Testis (tissue), 3 donors: Measurements from ENCODE around the gene SEC63. TPM values are rescaled to one million over a fixed set of nuclear protein-coding genes. Genes with fewer than 3 reads are reported as not detected.
"Not testable (repeated sequence)": the region's sequence is repeated elsewhere in the genome, so short reads cannot be mapped to it uniquely, and the experiment has no call there.

ENCODE experiments used
- DNase-seq: peaks from one replicate; pipeline ENCODE4 v3.0.0-alpha.2; 2019
- H3K27ac ChIP-seq, 2 donors: fragments of 200-600 bp; sonication (generic); one replicate each; pipeline ENCODE4 v1.5.1; 2019
- H3K27me3 ChIP-seq: fragments of 200-600 bp; sonication (generic); one replicate; pipeline ENCODE4 v1.5.1; 2019
- H3K36me3 ChIP-seq: fragments of 200-600 bp; sonication (generic); one replicate; pipeline ENCODE4 v1.5.1; 2017; ENCODE audit warnings: low read depth; ENCODE audit errors: missing control alignments
- H3K4me1 ChIP-seq: fragments of 200-600 bp; sonication (generic); one replicate; pipeline ENCODE4 v1.5.1; 2019
- H3K4me3 ChIP-seq, 2 donors: fragments of 200-600 bp; sonication (generic); one replicate each; pipeline ENCODE4 v1.5.1; 2017 to 2019
- H3K9me3 ChIP-seq: fragments of 200-600 bp; sonication (generic); one replicate; pipeline ENCODE4 v1.5.1; 2017
- POLR2A ChIP-seq: fragments of 450-650 bp; IDR thresholded peaks from one replicate; pipeline ENCODE4 v1.6.1; 2017; ENCODE audit warnings: antibody characterized with exemption, mild to moderate bottlenecking, moderate library complexity
- WGBS, 2 donors: methylation state at CpG; one replicate each; pipeline ENCODE4 v1.1.5; 2018; 5-methylcytosine and 5-hydroxymethylcytosine counted together
- intact Hi-C: fragments of 100-400 bp; cut with DNase I; formaldehyde crosslinking; loops from one replicate; pipeline ENCODE4 v1.15.1; 2023; ENCODE audit warnings: low total_unique reads
- polyA plus RNA-seq: library from polyadenylated mRNA; stranded (reverse); fragments of 350-450 nt; fragmentation: Illumina TruSeq; extraction: RNeasy Lipid Tissue Mini Kit (QIAGEN cat#74804); gene quantifications from one replicate; pipeline ENCODE4 v1.2.3, GENCODE V29; 2014; ENCODE audit warnings: low read depth, low replicate concordance; ENCODE audit not compliant: insufficient read depth
- total RNA-seq, 2 donors: library from RNA; depleted of rRNA; stranded (reverse); fragments of >200 nt; gene quantifications; one replicate each; pipeline ENCODE4 v1.2.3, GENCODE V29; 2016
- TF ChIP-seq, protein P1 (sequence below), 3 experiments: fragments of 450-650 bp in 2 of 3; fragments of 200-600 bp in 1 of 3; sonication (generic) in 1 of 3; IDR thresholded peaks; one replicate each; pipeline ENCODE4 v1.5.1; 2016 to 2019; ENCODE audit warnings: antibody characterized with exemption in 3 of 3, mild to moderate bottlenecking in 2 of 3, moderate library complexity in 1 of 3

Gene SEC63
- total and polyA plus RNA-seq, 3 donors from 2014 or later: 53.4 to 68.1 (median 64.9) TPM

DNA sequence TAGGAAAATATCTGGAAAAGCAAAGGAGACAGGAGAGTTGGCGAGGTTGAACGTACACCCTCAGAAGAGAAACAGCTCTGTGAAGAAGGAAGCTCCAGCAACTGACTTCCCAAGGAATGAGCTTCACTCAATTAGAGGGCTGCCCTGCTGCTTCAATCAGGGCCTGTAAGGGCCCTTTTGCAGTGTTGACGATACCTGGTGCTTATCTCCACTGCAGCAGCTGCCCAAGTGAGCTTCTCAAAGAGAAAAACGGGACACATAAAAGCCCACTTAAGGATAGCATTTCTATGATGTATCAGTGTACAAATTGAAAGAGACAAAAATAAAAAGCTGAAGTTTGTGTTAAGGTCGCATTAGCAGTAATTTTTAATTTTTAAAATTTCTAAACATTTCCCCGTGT is 16.4 kb downstream of the SEC63 start:
- Histone ChIP-seq H3K4me3 (no peak overlapping the region), H3K9me3 (no peaks in the 10 kb centered on the region), H3K27me3 (no peaks in the 10 kb centered on the region), H3K36me3 (no peaks in the 10 kb centered on the region), H3K27ac (no peak overlapping the region), H3K4me1 (peaks cover 29% of the 10 kb centered on the region)
- TF ChIP-seq, protein P1, sequence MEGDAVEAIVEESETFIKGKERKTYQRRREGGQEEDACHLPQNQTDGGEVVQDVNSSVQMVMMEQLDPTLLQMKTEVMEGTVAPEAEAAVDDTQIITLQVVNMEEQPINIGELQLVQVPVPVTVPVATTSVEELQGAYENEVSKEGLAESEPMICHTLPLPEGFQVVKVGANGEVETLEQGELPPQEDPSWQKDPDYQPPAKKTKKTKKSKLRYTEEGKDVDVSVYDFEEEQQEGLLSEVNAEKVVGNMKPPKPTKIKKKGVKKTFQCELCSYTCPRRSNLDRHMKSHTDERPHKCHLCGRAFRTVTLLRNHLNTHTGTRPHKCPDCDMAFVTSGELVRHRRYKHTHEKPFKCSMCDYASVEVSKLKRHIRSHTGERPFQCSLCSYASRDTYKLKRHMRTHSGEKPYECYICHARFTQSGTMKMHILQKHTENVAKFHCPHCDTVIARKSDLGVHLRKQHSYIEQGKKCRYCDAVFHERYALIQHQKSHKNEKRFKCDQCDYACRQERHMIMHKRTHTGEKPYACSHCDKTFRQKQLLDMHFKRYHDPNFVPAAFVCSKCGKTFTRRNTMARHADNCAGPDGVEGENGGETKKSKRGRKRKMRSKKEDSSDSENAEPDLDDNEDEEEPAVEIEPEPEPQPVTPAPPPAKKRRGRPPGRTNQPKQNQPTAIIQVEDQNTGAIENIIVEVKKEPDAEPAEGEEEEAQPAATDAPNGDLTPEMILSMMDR (IDR thresholded peaks at IDR 0.05): no peak
- TF ChIP-seq POLR2A: no peak
- DNase-seq: no peak
- intact Hi-C loops: no loop called here
- WGBS, 2 donors: 55 to 61% methylated on average over 6 of the region's 6 CpGs

DNA sequence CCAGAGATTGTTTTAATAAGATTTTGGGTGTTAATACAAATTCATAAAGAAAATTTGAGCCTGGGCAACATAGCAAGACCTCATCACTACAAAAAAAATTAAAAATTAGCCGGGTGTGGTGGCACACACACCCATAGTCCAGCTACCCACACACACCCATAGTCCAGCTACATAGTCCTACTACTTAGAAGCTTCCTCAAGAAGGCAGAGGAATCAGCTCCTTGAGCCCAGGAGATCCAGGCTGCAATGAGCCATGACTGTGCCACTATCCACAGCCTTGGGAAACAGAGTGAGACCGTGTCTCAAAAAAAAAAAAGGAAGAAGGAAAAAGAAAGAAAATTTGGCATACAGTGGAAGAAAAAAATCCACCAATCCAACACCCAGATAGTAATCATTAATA is 16.8 kb downstream of the SEC63 start:
- no peak for TF ChIP-seq POLR2A
- TF ChIP-seq, protein P1 (IDR thresholded peaks at IDR 0.05): no peak
- Histone ChIP-seq H3K4me3 (no peak overlapping the region), H3K4me1 (peaks cover 29% of the 10 kb centered on the region), H3K27me3 (no peaks in the 10 kb centered on the region), H3K36me3 (no peaks in the 10 kb centered on the region), H3K27ac (no peak overlapping the region), H3K9me3 (no peaks in the 10 kb centered on the region)
- intact Hi-C loops: no loop called here
- WGBS, 2 donors: 65 to 70% methylated on average over 2 of the region's 2 CpGs
- DNase-seq: no peak

DNA sequence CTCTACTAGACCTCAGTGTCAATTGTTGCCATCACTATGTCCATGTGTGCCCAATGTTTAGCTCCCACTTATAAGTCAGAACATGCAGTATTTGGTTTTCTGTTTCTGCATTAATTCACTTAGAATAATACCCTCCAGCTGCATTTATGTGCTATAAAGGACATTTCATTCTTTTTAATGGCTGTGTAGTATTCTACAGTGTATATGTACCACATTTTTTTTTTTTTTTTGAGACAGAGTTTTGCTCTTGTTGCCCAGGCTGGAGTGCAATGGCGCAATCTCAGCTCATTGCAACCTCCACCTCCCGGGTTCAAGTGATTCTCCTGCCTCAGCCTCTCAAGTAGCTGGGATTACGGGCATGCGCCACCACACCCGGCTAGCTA is 21.1 kb downstream of the SEC63 start:
- H3K36me3 ChIP-seq, H3K27me3 ChIP-seq, DNase-seq, H3K4me3 ChIP-seq, intact Hi-C loops, H3K9me3 ChIP-seq, H3K27ac ChIP-seq: not testable (repeated sequence)
- peaks cover 18% of the 10 kb centered on the region for H3K4me1 ChIP-seq
- 99 to 100% methylated on average over 5 of the region's 5 CpGs for WGBS, 2 donors

DNA sequence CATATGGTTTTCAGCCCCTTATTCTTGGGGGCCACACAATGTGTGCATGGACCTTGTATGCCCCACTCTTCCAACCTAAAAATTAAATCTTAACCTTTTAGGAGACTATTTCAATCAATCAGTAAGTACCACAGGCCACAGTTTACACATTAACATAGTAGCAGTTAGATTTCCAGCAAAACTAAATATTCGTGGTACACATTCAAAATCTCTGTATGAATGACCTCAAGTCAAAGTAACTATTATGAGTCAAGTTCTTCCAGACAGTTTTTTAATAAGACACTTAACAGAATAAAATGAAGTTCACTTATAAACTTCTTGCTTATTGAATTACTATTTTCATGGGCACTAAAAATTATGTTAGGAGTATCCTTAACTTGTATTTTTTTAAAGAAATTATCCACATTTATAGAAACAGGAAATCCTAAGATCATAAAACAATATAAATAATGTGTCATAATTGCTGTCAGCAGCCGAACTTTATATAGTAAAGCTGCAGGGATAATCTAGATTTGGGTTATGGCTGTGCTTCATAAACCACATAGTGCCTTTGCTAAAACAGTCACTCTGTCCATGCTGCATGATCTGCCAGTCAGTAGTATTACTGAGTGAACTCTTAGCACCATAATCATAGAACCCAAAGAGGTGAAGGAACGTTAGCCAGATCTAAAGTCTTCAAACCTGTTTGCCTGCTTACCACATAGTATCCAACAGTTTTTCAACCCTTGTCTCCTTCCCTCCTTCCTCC is 21.7 kb downstream of the SEC63 start:
- intact Hi-C loops: no loop called here
- Histone ChIP-seq H3K27me3 (no peaks in the 10 kb centered on the region), H3K4me3 (no peak overlapping the region), H3K9me3 (no peaks in the 10 kb centered on the region), H3K36me3 (no peaks in the 10 kb centered on the region), H3K27ac (no peak overlapping the region), H3K4me1 (peaks cover 12% of the 10 kb centered on the region)
- TF ChIP-seq POLR2A: no peak
- TF ChIP-seq, protein P1 (IDR thresholded peaks at IDR 0.05): no peak
- DNase-seq: no peak
- 61 to 66% methylated on average over 3 of the region's 3 CpGs for WGBS, 2 donors

DNA sequence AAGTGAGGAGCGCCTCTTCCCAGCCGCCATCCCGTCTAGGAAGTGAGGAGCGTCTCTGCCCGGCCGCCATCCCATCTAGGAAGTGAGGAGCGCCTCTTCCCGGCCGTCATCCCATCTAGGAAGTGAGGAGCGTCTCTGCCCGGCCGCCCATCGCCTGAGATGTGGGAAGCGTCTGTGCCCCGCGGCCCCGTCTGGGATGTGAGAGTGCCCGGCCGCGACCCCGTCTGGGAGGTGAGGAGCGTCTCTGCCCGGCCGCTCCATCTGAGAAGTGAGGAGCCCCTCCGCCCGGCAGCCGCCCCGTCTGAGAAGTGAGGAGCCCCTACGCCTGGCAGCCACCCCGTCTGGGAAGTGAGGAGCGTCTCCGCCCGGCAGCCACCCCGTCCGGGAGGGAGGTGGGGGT is 23.8 kb downstream of the SEC63 start:
- H3K36me3 ChIP-seq, H3K27ac ChIP-seq, H3K4me3 ChIP-seq, H3K9me3 ChIP-seq, H3K4me1 ChIP-seq, intact Hi-C loops, DNase-seq, H3K27me3 ChIP-seq: not testable (repeated sequence)
- 80 to 91% methylated on average over 5 to 26 of the region's 35 CpGs for WGBS, 2 donors

DNA sequence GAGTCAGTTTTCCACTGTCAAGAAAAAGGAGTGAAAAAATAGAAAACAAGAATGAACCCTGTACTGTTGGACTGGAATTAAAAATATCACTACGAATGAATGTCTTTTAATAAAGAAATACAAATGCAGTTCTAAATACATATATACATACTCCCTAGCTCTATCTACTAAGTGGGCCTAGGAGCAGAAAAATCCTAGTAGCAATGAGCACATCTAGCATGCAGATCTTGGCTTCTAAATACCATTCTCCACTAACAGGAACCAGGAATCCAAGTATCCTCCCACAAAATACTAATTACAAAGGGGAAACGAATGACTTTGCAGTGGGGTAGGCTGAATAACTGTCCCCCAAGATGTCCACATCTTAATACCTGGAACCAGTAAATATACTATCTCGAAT is 25.4 kb downstream of the SEC63 start:
- no peak for DNase-seq
- H3K36me3 ChIP-seq: no peaks in the 10 kb centered on the region
- H3K27me3 ChIP-seq: no peaks in the 10 kb centered on the region
- intact Hi-C loops: no loop called here
- H3K27ac ChIP-seq: no peak overlapping the region
- TF ChIP-seq, protein P1 (IDR thresholded peaks at IDR 0.05): no peak
- no peak for TF ChIP-seq POLR2A
- no peak overlapping the region for H3K4me3 ChIP-seq
- H3K4me1 ChIP-seq: no peaks in the 10 kb centered on the region
- 87 to 93% methylated on average over 3 of the region's 3 CpGs for WGBS, 2 donors
- no peaks in the 10 kb centered on the region for H3K9me3 ChIP-seq
